GM10266 (cell line): ENCODE results near the gene CBX7.

ENCODE experiments used
- DNase-seq: peaks from one replicate; pipeline ENCODE4 v3.0.0; 2012; ENCODE audit errors: extremely low spot score
- CTCF ChIP-seq: IDR thresholded peaks from 2 replicates; pipeline ENCODE4 v1.5.1; 2012; ENCODE audit warnings: mild to moderate bottlenecking, low read depth; ENCODE audit not compliant: control insufficient read depth, insufficient read depth; ENCODE audit errors: missing control alignments

The CBX7 gene

GRCh38 chr22:39132871-39133524, 19.5 kb downstream of the CBX7 start:
- no peak for DNase-seq
- no peak for TF ChIP-seq CTCF

DNA sequence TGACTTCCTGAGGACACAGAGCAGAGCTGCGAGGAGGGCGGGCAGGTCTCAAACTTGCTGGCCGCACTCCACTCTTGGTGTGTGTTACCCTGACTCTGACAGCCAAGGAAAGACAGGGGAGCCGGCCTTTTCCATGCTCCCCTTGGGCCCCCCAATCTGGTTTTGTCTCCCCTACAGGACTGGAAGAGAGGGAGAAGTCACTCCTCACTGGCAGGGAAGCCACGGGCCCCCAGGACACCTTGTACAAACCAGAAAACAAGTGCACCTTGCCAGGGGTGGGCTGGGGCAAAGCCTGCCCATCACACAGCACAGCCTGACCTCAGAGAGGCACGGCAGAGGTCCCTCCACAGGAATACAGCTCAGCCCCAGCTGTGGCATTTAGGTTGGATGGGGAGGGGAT, 20.2 kb downstream of the CBX7 start:
- no peak for DNase-seq
- no peak for TF ChIP-seq CTCF

- no peak for DNase-seq
- no peak for TF ChIP-seq CTCF
Measured at GRCh38 chr22:39130892-39131855, 21.3 kb downstream of the CBX7 start.

DNA sequence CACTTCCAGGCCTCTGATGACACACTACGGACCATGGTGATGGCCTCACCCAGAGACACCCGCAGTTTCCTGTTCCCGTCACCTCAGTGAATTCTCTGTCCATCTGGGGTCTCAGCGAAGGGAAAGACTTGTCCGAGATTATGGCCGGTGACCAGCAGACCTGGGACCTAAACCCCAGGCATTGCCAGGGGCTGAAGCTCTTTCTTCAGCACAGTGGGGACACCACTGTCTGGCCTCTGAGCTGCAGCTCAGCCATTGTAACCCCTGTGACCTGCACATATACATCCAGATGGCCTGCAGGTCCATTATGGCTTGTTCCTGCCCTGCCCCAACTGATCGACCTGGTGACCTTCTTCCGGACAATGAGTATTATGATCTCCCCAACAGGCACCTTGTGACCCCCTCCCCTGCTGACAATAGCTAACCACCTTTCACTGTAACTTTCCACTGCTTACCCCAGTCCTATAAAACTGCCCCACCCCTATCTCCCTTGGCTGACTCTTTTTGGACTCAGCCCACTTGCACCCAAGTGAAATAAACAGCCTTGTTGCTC, 22.3 kb downstream of the CBX7 start:
- DNase-seq = peak; percentile 9
- TF ChIP-seq CTCF = no peak

DNA sequence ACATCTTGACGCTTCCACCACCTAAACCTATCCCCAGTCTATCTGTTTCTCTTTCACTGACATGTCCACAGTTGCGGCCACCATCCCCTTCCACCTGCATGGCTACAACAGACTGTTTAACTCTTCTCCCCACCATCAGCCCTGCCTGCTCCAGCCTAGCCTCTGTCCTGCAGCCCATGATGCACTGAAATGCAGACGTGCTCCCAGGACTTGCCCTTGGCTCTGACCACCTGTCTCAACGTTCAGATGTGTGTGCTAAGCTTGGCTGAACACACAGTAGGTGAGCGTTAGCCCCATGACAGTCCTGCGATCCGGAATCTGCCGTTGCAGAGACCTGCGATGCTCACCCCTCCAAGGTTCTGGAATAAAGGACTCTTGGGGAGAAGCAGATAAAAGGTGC, 22.7 kb downstream of the CBX7 start:
- DNase-seq = peak; percentile 7
- TF ChIP-seq CTCF = no peak

DNA sequence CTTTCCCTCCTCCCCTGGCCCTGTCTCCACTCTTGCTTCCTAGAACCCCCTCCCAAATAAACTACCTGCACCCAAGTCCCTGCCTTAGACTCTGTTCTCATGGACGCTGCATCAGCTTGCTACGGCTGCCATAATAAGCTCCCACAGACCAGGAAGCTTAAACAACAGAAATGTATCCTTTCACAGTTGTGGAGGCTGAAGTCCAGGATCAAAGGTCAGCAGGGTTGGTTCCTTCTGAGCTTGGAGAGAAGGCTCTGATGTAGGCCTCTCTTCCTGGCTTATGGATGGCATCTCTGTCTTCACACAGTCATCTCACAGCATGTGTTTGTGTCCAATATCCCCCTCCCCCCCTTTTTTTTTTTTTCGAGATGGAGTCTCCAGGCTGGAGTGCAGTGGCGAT, 23.4 kb downstream of the CBX7 start:
- DNase-seq = no peak

More for the DNA sequence above, 23.4 kb downstream of the CBX7 start:
- TF ChIP-seq CTCF = no peak
